Coronary artery (tissue), 2 donors: ENCODE measurements around the gene RBM19.

Experiments used
- DNase-seq: peaks from one replicate; pipeline ENCODE4 v3.0.0-alpha.2; 2017; ENCODE audit warnings: low spot score
- H3K27ac ChIP-seq, 2 donors: fragments of 200-600 bp; sonication (generic); one replicate each; pipeline ENCODE4 v1.5.1; 2016 to 2019
- H3K4me3 ChIP-seq: fragments of 200-600 bp; sonication (generic); 2 replicates; pipeline ENCODE4 v1.5.1; 2016; ENCODE audit warnings: mild to moderate bottlenecking, moderate library complexity
- TF ChIP-seq, protein P1 (sequence below): fragments of 200-600 bp; sonication (generic); IDR thresholded peaks from one replicate; pipeline ENCODE4 v1.5.1; 2019; ENCODE audit warnings: antibody characterized with exemption

The RBM19 gene

DNA sequence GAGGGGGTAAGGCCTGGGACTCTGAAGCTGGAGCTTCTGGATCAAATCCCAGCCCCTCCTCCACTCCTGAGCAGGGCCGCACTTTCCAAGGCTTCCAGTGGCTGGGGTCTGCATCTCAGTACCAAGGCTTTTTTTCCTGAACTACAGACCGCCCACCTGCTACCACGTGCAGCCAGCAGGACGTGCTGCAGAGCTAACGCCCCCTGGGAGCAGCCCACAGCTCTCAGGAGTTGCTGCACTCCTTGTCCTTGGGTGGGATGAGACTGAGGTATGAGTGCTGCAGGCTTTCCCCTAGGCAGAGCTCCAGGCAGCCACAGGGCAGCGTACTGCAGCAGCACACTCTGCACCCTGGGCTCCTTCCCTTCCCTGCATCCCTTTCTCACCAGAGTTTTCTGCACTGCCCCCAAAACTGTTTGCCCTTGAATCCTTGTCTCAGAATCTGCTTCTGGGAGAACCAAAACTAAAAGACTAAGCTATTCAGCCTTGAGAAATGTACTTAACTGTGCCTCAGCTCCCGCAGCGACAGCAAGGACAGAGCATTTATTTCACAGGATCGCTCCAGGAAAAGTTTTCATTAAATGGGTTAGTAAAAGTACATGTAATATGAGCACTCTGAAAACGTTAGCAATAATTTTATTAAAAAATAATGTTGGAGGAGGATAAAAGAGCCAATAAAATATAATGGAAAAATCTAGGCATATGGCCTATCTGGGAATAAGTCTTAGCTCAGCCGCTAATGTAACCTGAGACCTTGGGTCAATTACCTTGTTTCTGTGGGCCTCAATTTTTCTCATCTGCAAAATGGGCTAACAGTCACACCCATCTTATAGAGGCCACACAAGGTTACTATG is 25.5 kb downstream of the RBM19 start:
- Histone ChIP-seq H3K4me3 (no peak overlapping the region), H3K27ac (no peak overlapping the region)
- DNase-seq = no peak
- TF ChIP-seq, protein P1, sequence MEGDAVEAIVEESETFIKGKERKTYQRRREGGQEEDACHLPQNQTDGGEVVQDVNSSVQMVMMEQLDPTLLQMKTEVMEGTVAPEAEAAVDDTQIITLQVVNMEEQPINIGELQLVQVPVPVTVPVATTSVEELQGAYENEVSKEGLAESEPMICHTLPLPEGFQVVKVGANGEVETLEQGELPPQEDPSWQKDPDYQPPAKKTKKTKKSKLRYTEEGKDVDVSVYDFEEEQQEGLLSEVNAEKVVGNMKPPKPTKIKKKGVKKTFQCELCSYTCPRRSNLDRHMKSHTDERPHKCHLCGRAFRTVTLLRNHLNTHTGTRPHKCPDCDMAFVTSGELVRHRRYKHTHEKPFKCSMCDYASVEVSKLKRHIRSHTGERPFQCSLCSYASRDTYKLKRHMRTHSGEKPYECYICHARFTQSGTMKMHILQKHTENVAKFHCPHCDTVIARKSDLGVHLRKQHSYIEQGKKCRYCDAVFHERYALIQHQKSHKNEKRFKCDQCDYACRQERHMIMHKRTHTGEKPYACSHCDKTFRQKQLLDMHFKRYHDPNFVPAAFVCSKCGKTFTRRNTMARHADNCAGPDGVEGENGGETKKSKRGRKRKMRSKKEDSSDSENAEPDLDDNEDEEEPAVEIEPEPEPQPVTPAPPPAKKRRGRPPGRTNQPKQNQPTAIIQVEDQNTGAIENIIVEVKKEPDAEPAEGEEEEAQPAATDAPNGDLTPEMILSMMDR = no peak

GRCh38 chr12:113939867-113940266 is 26.3 kb downstream of the RBM19 start:
- Histone ChIP-seq H3K27ac (no peak overlapping the region), H3K4me3 (no peak overlapping the region)
- no peak for DNase-seq
- TF ChIP-seq, protein P1 = no peak

GRCh38 chr12:113938471-113938870 is 27.7 kb downstream of the RBM19 start:
- DNase-seq = no peak
- TF ChIP-seq, protein P1 = no peak
- Histone ChIP-seq H3K27ac (no peak overlapping the region), H3K4me3 (no peak overlapping the region)

DNA sequence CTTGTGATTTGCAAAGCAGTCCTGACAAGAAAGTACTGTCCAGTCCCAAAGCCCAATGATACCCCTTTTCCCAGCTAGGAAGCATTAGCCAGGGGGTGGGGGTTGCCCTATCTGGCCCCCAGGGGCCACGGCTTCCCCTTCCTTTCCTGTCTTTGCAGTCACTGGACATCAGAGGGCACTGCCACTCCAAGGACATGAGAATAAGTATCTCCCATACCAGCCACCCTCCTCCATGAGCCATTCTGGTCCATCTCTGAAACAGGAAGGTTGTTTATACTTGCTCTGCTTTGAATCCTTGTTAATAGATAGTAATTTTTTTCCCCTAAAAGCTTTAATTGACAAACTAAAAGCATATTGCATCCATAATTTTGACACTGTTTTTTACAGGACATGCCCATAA is 29.7 kb downstream of the RBM19 start:
- Histone ChIP-seq H3K4me3 (no peak overlapping the region), H3K27ac (no peak overlapping the region)
- DNase-seq = no peak
- TF ChIP-seq, protein P1 = no peak

GRCh38 chr12:113935459-113935858 is 30.7 kb downstream of the RBM19 start:
- TF ChIP-seq, protein P1 = no peak
- no peak overlapping the region for H3K27ac ChIP-seq
- no peak for DNase-seq
- no peak overlapping the region for H3K4me3 ChIP-seq

DNA sequence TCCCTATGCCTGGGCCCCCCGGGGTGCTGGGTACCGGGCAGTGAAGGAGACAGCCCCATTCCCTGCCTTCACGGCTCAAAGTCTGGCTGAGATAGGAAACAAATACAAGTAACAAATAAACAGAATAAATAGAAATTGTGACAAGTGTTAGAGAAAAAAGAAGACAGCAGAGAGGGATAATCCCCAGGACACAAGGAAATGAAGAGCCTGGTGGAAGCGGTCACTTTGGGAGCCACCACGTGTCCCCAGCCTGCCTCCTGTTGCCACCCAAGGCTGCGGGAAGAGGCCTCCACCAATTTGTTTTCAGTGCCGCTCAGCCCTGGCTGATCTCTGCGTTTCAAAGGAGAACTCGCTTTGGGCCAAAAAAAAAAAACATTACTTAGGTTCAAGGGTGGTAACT is 31.2 kb downstream of the RBM19 start:
- TF ChIP-seq, protein P1 = no peak
- no peak for DNase-seq
- H3K4me3 ChIP-seq = no peak overlapping the region
- no peak overlapping the region for H3K27ac ChIP-seq

- Histone ChIP-seq H3K4me3 (no peak overlapping the region), H3K27ac (no peak overlapping the region)
- DNase-seq = no peak
- TF ChIP-seq, protein P1 = no peak
These were observed 31.9 kb downstream of the RBM19 start for GRCh38 chr12:113934060-113934814.
